ENCODE data around the gene OAF.

GRCh38 chr11:120228794-120229384, 18.1 kb downstream of the OAF start:
- TF ChIP-seq SP1 (IDR thresholded peaks at IDR 0.05) (no peak), ZNF384 (IDR thresholded peaks at IDR 0.05) (no peak), BHLHE40 (IDR thresholded peaks at IDR 0.05; ENCODE audit: borderline replicate concordance) (no peak), CTBP1 (IDR thresholded peaks at IDR 0.05; ENCODE audit: borderline replicate concordance) (no peak), FOXM1 (IDR thresholded peaks at IDR 0.05; ENCODE audit: borderline replicate concordance) (no peak), ARNT (IDR thresholded peaks at IDR 0.05) (no peak), SUZ12 (IDR thresholded peaks at IDR 0.05) (no peak)
